ENCODE measurements around the gene EFNA2.
"Not testable (repeated sequence)": the region's sequence is repeated elsewhere in the genome, so short reads cannot be mapped to it uniquely, and the experiment has no call there.

Gene EFNA2

DNA sequence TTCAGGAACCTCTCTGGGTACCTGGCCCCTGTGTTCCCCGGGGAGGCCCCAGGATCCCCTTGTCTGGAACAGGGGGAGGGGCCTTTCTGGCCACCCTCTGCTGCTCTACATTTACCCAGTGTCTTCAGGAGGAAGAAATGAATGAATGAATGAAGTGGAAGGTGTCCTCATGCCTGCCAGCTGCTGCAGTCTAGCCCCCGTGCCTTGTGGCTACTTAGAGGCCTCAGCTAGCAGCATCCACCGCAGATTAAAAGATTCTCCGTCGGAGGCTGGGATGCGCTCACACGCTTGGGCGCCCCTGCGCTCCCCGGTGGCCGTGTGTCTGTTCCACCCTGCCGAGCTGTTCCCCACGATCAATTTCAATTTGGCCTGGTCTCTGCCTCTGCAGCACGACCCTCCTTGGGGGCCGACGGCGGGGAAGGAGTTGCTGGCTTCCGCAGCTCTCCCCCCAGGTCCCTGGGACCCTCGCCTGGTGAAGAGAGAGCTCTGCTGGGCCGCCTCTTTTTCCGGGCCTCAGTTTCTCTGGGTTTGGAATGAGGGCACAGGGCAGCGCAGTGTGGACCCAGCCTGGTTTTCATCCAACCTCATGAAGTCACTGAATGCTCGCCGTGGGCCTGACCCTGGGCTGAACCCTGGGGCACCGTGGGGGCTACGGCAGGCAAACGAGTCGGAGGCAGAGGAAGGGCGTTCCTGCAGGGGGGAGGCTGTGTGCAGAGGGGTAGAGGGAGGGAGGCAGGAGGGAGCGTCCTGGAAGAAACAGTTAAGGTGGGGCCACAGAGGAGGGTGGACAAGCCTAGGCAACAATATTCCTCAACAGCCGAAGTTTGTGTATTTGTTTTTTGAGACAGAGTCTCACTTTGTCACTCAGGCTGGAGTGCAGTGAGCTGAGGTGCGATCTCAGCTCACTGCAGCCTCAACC, 28.3 kb downstream of the EFNA2 start:
- no peak for FAIRE-seq

DNA sequence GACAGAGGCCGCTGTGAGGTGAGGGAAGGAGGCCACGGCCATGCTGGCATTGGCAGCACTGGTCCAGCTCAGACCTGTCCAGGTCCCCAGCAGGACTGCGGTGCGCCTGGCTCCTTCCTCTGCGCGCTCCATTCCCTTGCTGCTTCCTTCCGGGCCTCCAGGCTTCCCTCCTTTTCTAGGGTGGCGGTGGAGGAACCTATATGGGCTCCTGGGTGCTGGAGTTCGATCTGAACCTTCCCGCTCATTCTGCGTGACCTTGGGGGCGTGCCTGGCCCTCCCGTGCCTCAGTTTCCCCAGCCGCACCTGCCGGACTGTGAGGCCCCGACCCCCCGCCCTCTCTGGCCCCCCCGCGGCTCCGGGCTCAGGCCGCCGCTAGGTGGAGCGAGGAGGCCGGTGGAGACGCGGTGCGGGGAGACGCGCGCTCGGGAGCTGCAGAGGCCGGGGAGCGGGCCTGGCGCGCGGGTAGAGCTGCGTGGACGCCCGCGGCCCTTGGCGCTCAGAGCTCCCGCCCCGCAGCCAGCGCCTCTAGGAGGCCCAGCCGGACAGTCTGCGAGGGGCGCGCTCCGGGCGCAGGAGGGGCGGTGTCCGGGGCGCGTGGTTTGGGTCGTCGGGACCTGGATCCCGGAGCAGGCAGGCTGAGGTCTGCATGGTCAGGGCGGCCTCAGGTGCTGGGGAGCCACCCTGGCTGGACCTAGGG, 29.9 kb downstream of the EFNA2 start:
- FAIRE-seq (no peak), DNase-seq (ENCODE audit: insufficient read length, low spot score) (peak; percentile 86)

More for the DNA sequence above, 28.3 kb downstream of the EFNA2 start:
- no peak for DNase-seq (ENCODE audit: insufficient read length, low spot score)

DNA sequence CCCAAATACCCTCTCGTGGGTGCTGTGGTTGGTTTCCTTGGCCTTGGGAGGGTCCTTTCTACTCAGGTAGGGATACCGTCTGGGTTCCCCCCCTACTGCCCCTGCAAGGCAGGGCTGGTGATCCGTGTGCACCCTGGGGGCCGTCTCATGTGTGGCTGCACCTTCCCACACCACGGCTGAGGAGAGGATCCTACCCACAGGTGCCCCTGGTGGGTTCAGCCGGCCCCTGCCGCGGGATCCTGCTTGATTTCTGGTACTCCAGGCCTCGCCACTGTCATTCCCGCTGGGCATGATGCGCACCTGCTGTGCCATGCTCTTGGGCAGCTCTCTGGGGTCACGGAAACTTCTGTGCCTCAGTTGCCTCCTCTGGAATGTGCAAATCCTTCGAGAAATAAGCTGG, 30.8 kb downstream of the EFNA2 start:
- FAIRE-seq = no peak
- no peak for DNase-seq (ENCODE audit: insufficient read length, low spot score)

DNA sequence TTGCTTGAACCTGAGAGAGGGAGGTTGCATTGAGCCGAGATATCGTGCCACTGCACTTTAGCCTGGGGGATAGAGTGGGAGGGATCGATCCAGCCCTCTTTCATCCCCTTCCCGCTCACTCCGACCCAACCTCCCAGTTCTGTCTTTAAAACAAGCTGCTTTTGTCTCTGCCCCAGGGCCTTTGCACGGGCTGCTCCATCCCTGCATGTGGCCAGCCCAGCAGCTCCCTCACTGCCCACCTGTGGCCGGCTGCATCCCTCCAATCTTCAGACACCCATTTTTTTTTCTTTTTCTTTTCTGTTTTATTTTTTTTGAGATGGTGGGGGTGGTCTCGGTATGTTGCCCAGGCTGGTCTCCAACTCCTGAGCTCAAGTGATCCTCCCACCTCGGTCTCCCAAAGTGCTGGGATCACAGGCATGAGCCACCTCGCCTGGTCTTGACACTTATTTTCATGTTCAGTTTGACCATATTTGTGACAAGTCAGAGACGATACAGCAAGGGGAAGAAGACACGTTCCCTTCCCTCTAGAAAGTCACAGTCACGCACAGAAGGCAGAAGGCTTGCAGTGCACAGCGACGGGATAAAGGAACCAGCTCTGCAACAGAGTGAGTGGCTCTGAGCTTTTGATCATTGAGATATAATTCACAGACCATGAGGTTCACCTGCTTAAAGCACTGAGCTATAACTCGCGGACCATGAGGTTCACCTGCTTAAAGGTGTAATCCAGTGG, 31.8 kb downstream of the EFNA2 start:
- no peak for FAIRE-seq

DNA sequence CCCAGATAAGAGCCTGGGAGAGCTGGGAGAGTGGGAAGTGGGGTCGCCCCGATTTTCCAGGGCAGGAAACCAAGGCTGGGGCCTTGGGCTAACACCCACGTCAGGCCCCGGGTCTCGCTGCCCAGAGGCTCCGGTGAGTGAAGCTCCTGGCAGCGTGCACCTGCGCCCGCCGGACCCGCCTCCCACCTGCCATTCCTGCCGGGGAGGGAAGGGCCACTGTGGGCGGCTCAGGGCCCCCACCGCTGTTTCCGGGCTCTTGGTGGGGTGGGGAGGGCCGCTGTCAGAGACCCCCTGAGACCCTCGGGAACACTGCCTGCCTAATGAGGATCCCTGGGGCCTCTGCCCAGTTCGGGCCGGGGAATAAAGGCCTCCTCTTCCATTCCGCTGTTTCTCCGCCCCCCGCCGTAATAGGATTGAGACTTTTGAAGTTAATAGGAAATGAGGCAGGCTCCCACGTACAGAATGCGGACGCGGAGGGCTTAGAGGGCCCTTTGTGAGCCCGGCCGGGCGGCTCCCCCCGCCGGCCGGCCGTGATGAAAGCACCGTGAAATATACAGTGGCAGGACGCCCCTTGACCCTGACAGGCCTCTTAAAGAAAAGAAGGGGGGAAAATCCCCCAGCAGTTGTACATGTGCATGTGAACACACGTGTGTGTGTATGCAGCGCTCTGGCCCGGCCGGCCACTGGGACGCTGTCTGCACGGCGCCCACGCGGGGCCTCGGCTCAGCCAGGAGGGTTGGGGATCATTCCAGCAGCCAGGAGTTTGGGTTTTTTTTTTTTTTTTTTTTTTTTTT, 33.2 kb downstream of the EFNA2 start:
- DNase-seq (ENCODE audit: insufficient read length, low spot score) (no peak), FAIRE-seq (no peak)

More for the DNA sequence above, 31.8 kb downstream of the EFNA2 start:
- DNase-seq (ENCODE audit: insufficient read length, low spot score) = no peak

DNA sequence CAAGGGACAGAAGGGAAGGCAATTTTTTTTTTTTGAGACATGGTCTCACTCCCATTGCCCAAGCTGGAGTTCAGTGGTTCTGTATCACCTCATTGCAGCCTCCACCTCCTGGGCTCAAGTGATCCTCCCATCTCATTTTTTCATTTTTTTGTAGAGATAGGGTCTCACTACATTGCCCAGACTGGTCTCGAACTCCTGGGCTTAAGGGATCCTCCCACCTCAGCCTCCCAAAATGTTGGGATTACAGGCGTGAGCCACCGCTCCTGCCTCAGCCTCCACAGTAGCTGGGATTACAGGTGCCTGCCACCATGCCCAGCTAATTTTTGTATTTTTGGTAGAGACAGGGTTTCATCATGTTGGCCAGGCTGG, 34.6 kb downstream of the EFNA2 start:
- DNase-seq (ENCODE audit: insufficient read length, low spot score); FAIRE-seq: not testable (repeated sequence)

DNA sequence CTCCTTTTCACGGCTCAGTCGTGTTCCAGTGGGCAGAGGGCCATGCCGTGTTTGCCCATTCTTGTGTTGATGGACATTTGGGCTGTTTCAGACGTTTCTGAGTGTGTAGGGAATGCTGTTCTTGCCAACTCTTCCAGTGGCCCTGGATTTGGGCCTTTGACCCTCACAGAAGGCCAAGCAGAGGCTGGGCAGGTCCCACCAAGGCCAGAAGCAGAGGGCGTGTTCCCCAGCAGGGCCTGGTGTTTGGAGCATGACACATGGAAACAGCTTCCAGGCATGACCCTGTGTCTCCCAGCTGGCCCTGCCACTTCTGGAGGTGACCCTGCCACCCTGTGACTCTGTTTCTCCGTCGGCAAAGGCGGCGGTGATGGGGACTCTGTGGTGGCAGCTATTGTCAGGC, 35.9 kb downstream of the EFNA2 start:
- FAIRE-seq (no peak), DNase-seq (ENCODE audit: insufficient read length, low spot score) (no peak)

DNA sequence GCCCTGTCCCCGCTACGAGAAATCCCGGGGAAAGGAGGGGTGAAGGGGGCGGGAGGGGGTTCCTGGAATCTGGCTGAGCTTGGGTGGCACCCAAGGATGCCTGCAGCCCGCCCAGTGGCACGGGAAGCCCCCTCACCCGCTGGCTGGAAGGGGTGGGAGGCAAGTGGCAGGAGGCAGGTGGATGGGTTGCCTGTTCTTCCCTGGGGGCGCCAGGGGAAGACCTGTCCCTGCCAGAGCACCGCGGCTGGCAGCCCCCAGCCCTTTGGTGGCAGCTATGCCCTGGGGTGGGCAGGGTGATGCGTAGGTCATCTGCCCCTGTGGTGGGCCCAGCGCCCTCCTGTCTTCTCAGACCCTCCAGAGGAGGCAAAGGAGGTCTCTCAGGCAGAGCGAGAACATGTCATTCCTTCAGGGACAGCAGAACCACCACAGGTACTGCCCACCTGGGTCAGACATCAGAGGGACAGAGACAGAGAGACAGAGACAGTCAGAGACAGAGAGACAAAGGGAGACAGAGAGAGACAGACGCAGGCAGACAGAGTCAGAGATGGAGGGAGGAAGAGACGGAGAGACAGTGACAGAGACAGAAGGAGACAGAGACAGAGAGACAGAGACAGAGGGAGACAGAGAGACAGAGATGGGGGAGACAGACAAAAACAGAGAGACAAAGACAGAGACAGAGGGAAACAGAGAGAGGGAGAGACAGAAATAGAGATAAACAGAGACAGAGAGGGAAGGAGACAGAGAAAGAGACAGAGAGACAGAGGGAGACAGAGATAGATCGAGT, 36.7 kb downstream of the EFNA2 start:
- FAIRE-seq = no peak

DNA sequence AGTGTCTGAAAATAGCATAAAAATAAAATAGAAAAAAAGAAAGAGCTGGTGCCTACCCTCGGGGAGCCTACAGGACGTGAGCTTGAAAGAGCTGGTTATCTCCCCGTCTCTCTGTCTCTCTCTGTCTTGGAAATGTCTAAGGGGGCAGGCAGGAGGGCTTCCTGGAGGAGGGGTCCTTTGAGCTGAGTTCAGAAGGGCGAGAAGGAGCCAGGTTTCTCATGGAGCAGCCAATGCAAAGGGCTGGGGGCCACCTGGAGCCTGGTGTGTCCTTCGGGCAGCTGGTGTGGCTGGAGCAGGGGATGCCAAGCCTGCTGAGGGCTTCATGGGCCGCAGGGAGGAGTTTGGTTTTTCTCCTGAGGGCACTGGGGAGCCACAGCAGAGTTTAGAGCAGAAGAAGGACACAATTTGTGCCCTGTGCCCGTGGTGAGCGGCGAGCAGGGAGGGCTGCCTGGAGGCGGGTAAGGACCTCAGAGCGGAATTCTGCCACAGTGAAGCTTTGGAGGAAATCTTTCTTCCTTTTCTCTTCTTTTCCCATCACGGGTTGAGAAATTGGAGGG, 38.7 kb downstream of the EFNA2 start:
- FAIRE-seq = no peak

More for the DNA sequence above, 36.7 kb downstream of the EFNA2 start:
- no peak for DNase-seq (ENCODE audit: insufficient read length, low spot score)

DNA sequence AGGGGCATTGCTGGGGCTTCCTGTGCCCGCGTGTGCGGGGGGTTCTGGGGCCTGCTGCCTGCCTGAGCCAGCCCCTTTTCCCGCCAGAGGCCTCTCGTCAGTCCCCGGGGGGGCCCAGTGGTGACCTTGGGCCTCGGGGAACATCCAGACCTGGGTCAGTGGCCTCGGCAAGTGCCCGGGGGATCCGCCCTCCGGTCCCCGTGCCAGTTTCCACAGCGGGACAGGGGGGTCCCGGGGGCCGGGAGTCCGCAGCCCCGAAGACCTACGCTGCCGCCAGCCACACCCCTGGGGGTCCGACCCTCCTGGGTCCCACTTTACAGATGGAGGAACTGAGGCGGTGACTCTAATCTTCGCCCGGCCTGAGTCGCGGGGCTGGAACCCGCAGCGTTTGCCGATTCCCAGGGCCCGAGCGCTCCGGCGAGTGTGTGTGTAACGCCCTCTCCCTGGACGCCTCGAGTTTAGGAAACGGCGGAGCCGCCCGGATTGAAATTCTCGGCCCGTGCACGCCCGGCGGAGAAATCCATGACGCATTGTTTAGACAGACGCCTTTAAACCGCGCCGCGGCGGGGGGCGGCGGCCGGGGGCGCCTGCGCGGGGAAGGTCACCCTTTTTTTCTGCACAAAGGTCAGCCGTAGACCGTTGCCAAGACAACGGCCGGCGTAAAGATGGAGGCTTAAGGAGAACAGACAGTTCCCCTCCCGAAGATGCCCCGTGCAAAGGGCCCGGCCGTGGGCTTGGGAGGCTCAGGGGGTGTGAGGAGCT, 39.3 kb downstream of the EFNA2 start:
- FAIRE-seq (no peak), DNase-seq (ENCODE audit: insufficient read length, low spot score) (peak; percentile 15)

More for the DNA sequence above, 38.7 kb downstream of the EFNA2 start:
- no peak for DNase-seq (ENCODE audit: insufficient read length, low spot score)

DNA sequence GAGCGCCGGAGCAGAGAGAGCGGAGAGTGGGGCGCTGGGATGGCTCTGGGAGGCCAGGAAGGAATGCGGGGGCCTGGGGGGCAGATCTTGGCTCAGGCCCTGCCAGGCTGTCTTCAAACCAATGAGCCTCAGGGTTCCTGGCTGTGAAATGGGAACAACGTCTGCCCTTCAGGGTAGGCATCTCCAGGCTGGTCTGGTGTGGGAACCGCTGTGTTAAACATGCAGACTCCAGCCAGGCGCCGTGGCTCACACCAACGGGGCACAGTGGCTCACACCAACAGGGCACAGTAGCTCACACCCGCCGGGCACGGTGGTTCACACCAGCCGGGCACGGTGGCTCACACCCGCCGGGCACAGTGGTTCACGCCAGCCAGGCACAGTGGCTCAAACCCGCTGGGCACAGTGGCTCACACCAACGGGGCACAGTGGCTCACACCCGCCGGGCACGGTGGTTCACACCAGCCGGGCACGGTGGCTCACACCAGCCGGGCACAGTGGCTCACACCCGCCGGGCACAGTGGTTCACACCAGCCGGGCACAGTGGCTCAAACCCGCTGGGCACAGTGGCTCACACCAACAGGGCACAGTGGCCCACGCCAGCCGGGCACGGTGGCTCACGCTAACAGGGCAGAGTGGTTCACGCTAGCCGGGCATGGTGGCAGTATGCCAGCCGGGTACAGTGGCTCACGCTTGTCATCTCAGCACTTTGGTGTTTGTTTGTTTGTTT, 40.1 kb downstream of the EFNA2 start:
- DNase-seq (ENCODE audit: insufficient read length, low spot score) = peak; percentile 17
- no peak for FAIRE-seq

DNA sequence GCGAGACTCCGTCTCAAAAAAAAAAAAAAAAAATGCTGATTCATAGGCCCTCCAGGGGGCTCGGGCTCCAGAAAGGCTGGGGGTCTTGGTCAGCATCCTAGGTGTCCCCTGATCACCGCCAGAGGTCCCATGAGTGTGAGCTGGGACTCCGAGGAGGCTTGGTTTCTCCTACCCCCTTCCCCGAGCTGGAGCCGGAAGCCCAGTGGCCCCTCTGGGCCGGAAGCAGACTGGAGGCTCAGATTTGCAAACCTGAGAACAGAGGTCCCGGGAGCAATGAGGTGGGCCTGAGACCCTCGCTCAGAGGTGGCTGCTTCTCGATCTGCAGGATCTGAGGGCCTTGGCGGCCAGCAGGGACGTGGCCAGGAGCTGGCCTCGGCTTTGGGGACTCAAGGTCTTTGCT, 41.5 kb downstream of the EFNA2 start:
- FAIRE-seq (no peak), DNase-seq (ENCODE audit: insufficient read length, low spot score) (peak; percentile 10)

DNA sequence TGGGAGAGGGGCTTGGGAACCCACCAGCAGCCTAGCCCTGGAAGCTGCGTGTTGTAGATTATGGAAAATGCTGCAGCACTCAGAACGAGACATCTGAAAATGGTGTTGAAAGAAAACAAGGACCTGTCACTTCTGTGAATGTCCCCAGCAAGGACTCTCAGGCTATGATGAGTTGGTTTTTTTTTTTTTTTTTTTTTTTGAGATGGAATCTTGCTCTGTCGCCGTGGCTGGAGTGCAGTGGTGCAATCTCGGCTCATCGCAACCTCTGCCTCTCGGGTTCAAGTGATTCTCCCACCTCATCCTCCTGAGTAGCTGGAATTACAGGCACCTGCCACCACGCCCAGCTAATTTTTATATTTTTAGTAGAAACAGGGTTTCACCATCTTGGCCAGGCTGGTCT, 46.5 kb downstream of the EFNA2 start:
- not testable (repeated sequence) for FAIRE-seq; DNase-seq (ENCODE audit: insufficient read length, low spot score)

DNA sequence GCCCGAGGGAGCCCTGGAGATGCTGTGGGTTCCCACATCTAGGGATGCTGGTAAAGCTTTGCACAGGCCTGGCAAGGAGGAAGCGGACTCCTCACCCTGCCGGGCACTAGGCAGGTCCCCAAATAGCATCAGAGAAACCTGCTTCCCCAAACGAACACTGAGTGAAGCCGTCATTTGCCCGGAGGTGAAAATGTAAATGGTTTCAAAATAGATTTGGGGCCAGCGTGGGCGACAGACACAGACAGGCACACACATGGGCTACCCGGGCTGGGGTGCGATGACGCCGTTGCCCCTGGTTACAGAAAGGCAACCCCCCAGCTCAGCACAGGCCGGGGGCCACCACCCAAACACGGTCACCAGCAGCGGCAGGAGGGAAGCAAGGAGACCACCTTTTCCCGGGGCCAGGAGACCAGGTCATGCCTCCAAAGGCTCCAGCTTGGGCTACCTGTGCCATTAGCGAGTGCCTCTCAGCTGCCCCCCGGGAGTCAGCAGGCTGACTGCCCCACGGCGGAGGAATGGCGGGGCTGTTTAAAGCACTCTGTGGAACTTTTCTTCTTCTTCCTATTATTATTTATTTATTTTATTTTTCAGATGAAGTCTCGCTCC, 50.5 kb downstream of the EFNA2 start:
- FAIRE-seq = no peak
- no peak for DNase-seq (ENCODE audit: insufficient read length, low spot score)

DNA sequence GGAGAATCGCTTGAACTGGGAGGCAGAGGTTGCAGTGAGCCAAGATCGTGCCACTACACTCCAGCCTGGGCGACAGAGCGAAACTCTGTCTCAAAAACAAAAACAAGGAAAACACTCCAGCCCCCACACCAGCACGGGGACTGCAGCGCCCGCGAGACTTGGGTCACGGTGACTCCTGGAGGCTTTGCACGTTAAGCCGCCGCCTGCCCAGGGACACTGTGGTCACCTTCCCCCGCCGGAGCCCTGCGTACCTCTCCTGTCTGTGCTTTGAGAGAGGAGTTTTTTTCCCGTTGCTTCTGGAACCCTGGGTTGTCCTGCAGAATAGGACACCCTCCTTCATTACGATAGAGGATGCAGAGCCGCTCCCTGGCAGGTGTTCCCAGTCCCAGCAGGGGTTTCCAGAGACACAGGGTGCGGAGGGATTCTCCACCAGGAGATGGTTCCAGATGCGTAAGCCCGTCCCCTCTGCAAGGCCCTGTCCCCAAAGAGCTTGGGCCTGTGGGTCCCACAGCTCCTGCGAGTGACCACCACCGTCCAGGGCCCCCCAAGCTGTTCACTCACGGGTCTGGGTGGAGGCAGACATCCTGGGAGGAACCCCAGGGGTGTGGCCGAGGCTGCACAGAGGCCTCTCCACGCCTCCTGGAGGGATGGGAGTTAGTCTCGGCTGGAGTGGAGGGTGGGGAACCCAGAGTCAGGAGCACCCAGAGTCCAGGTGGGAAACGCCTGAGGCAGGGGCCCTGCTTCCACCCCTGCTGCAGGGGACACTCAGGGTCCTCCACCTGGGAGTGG, 55.2 kb downstream of the EFNA2 start:
- FAIRE-seq = no peak
- DNase-seq (ENCODE audit: insufficient read length, low spot score) = no peak

DNA sequence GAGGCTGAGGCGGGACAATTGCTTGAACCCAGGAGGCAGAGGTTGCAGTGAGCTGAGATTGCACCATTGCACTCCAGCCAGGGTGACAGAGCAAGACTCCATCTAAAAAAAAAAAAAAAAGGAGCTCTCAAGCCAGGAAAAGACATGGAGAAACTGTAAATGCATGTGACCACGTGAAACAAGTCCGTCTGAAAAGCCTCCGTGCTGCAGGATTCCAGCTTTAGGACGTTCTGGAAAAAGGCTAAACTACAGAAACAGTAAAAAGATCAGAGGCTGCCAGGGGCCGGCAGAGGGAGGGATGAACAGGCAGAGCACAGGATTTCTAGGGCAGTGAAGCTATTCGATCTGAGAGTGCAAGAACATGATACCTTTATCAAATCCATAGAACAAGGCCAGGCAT, 57.4 kb downstream of the EFNA2 start:
- DNase-seq (ENCODE audit: insufficient read length, low spot score) (no peak), FAIRE-seq (no peak)

DNA sequence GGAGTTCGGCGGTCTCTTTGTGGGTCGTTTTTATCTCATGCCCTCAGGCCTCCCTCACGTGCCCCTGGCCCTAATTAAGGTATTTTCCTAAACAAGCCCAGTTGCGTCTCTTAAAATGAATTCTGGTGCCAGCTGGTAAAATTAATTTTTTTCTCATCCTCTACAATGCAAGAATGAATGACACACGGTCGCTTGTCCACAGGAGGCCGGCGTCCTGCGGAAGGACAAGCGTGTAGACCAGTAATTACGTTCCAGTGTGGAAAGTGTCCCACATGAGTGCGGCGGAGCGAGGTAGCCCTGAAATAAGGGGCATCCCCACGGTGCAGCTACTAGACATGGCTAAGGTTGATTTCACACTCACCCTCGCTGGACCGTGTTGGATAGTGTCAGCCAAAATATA, 63.5 kb downstream of the EFNA2 start:
- FAIRE-seq (no peak), DNase-seq (ENCODE audit: insufficient read length, low spot score) (no peak)
